Hepatocyte (in vitro differentiated cells): ENCODE data around the gene ATOH1. TPM values are rescaled to one million over a fixed set of nuclear protein-coding genes. Genes with fewer than 3 reads are reported as not detected.
A peak's percentile ranks its signal among the peaks of the same experiment; 100 is the strongest.

Source experiments
- DNase-seq: peaks from one replicate; pipeline ENCODE4 v3.0.0-alpha.2; 2016; ENCODE audit warnings: low spot score
- H2AFZ ChIP-seq: fragments of 200-600 bp; sonication (generic); 2 replicates; pipeline ENCODE4 v1.6.0; 2016; ENCODE audit warnings: antibody characterized with exemption, mild to moderate bottlenecking
- H3K27ac ChIP-seq: fragments of 200-600 bp; sonication (generic); 2 replicates; pipeline ENCODE4 v1.5.1; 2016; ENCODE audit warnings: mild to moderate bottlenecking
- H3K27me3 ChIP-seq: fragments of 200-600 bp; sonication (generic); 2 replicates; pipeline ENCODE4 v1.6.1; 2016
- H3K36me3 ChIP-seq: fragments of 200-600 bp; sonication (generic); replicated peaks from 2 replicates; pipeline ENCODE4 v1.5.1; 2016; ENCODE audit warnings: low read depth; ENCODE audit not compliant: insufficient read depth
- H3K4me1 ChIP-seq: fragments of 200-600 bp; sonication (generic); 2 replicates; pipeline ENCODE4 v1.5.1; 2016; ENCODE audit warnings: mild to moderate bottlenecking, moderate library complexity; ENCODE audit not compliant: insufficient read depth
- H3K4me2 ChIP-seq: fragments of 200-600 bp; sonication (generic); 2 replicates; pipeline ENCODE4 v1.6.0; 2016
- H3K4me3 ChIP-seq: fragments of 200-600 bp; sonication (generic); 2 replicates; pipeline ENCODE4 v1.5.1; 2016; ENCODE audit warnings: mild to moderate bottlenecking
- H3K79me2 ChIP-seq: fragments of 200-600 bp; sonication (generic); 2 replicates; pipeline ENCODE4 v1.6.0; 2017; ENCODE audit warnings: mild to moderate bottlenecking
- H3K9me2 ChIP-seq: fragments of 200-600 bp; sonication (generic); replicated peaks from 2 replicates; pipeline ENCODE4 v1.6.0; 2017; ENCODE audit warnings: mild to moderate bottlenecking; ENCODE audit not compliant: insufficient read depth
- H3K9me3 ChIP-seq: fragments of 200-600 bp; sonication (generic); 2 replicates; pipeline ENCODE4 v1.5.1; 2016; ENCODE audit warnings: low read depth, mild to moderate bottlenecking
- H4K20me1 ChIP-seq: fragments of 200-600 bp; sonication (generic); 2 replicates; pipeline ENCODE4 v1.6.0; 2016; ENCODE audit warnings: mild to moderate bottlenecking; ENCODE audit not compliant: insufficient read depth, poor library complexity, severe bottlenecking
- CTCF ChIP-seq: fragments of 200-600 bp; sonication (generic); IDR thresholded peaks from 2 replicates; pipeline ENCODE4 v1.5.1; 2016; ENCODE audit warnings: antibody characterized with exemption, mild to moderate bottlenecking; ENCODE audit not compliant: poor library complexity
- EZH2 ChIP-seq: fragments of 200-600 bp; sonication (generic); IDR thresholded peaks from 2 replicates; pipeline ENCODE4 v1.6.1; 2016; ENCODE audit warnings: antibody characterized with exemption, mild to moderate bottlenecking, borderline replicate concordance
- EZH2phosphoT487 ChIP-seq: fragments of 200-600 bp; sonication (generic); IDR thresholded peaks from one replicate; pipeline ENCODE4 v1.6.1; 2018; ENCODE audit warnings: antibody characterized with exemption, mild to moderate bottlenecking, low read depth, moderate library complexity; ENCODE audit not compliant: unreplicated experiment, severe bottlenecking
- WGBS: methylation state at CpG from one replicate; pipeline ENCODE4 v1.1.6; 2016; ENCODE audit warnings: low lambda C conversion rate; ENCODE audit errors: missing lambda C conversion rate; 5-methylcytosine and 5-hydroxymethylcytosine counted together
- polyA plus RNA-seq: library from polyadenylated mRNA; unstranded; fragments of >200 nt; fragmentation: Nextera tagmentation; extraction: Ambion mirVana; gene quantifications from 2 replicates; pipeline ENCODE4 v1.2.1, GENCODE V29; 2016
- total RNA-seq: library from RNA; depleted of rRNA; stranded (reverse); fragments of >200 nt; gene quantifications from 2 replicates; pipeline ENCODE4 v1.2.3, GENCODE V29; 2014

The ATOH1 gene
- total and polyA plus RNA-seq, 2 experiments from 2014 or later, result 0.06 to 0.37 TPM

DNA sequence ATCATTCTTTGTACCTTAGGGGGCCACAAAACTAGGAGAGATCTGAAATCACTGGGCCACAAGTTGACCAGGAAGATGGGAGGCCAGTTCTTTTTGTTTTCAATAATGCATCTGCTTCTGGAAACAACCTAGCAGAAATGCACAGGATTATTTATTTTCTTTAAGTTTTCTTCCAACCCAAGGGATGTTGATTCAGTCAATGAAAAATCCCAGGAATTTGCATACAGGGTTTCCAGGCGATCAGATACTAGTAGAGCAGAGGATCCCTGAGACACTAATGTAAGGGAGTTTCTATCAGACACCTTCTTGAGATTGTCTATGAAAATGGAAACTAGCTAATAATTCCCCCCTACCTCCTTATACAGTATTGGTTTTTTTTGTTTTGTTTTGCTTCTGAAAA, 7.4 kb downstream of the ATOH1 start:
- H3K27ac ChIP-seq, result no peak overlapping the region
- no peak overlapping the region for H3K4me2 ChIP-seq
- H3K4me3 ChIP-seq, result no peak overlapping the region
- no peaks in the 10 kb centered on the region for H4K20me1 ChIP-seq
- H3K79me2 ChIP-seq, result no peaks in the 10 kb centered on the region
- no peak overlapping the region for H2AFZ ChIP-seq
- no peaks in the 10 kb centered on the region for H3K9me3 ChIP-seq
- TF ChIP-seq CTCF (no peak), EZH2 (no peak), EZH2phosphoT487 (no peak)
- peaks cover 5% of the 10 kb centered on the region for H3K4me1 ChIP-seq
- H3K9me2 ChIP-seq, result no peaks in the 10 kb centered on the region
- peaks cover 76% of the 10 kb centered on the region for H3K27me3 ChIP-seq
- DNase-seq, result no peak
- H3K36me3 ChIP-seq, result no peaks in the 10 kb centered on the region
- whole genome bisulfite sequencing, result 74% methylated on average over 1 of the region's 1 CpG

GRCh38 chr4:93839704-93840103, 11.2 kb downstream of the ATOH1 start:
- Histone ChIP-seq H2AFZ (no peak overlapping the region), H3K4me1 (peaks cover 5% of the 10 kb centered on the region), H3K27me3 (peaks cover 38% of the 10 kb centered on the region), H3K9me2 (no peaks in the 10 kb centered on the region), H3K36me3 (no peaks in the 10 kb centered on the region), H3K4me2 (no peak overlapping the region), H3K9me3 (no peaks in the 10 kb centered on the region), H4K20me1 (no peaks in the 10 kb centered on the region), H3K79me2 (no peaks in the 10 kb centered on the region), H3K27ac (no peak overlapping the region), H3K4me3 (no peak overlapping the region)
- WGBS, result 73% methylated on average over 4 of the region's 4 CpGs
- TF ChIP-seq CTCF (no peak), EZH2phosphoT487 (no peak), EZH2 (no peak)
- DNase-seq, result no peak

DNA sequence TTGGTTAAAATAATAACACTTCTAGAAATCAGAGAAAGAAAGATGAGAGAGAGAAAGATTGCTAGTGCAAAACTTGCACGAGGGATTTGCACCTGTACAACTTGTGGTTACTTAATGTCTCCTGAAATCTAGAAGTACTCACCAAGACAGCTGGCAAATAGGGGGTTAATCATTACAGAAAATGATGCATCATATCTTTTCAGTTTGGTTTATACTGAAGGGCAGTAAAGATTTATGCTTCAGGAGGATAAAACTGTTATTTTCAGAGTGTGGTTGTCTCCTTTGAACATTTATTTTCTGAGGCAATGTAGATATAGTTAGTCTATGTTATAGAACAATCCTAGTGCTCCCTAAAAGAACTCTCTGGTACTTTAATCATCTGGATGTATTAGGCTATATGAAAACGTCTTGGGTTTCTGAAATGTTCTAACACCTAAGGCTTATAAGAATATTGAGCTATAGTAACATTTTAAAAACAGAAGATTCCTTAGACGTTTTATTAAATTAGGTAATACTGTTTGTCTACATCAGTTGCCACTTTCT, 13.3 kb downstream of the ATOH1 start:
- no peak for DNase-seq
- Histone ChIP-seq H4K20me1 (no peaks in the 10 kb centered on the region), H3K27ac (peak overlapping the region; percentile 85), H3K9me2 (no peaks in the 10 kb centered on the region), H2AFZ (no peak overlapping the region), H3K9me3 (no peaks in the 10 kb centered on the region), H3K27me3 (peaks cover 16% of the 10 kb centered on the region), H3K36me3 (no peaks in the 10 kb centered on the region), H3K4me3 (no peak overlapping the region), H3K4me2 (no peak overlapping the region), H3K4me1 (peaks cover 3% of the 10 kb centered on the region), H3K79me2 (no peaks in the 10 kb centered on the region)
- 44% methylated on average over 3 of the region's 3 CpGs for WGBS
- TF ChIP-seq EZH2phosphoT487 (no peak), EZH2 (no peak), CTCF (no peak)
